GM21367 (cell line): Measurements from ENCODE around the gene POP5.
"Not testable (repeated sequence)": the region's sequence is repeated elsewhere in the genome, so short reads cannot be mapped to it uniquely, and the experiment has no call there.

Experiments
- ATAC-seq: cut with Tn5 transposase; IDR thresholded peaks from one replicate; pipeline ENCODE4 v1.9.1; 2021; ENCODE audit not compliant: unreplicated experiment

POP5 gene

DNA sequence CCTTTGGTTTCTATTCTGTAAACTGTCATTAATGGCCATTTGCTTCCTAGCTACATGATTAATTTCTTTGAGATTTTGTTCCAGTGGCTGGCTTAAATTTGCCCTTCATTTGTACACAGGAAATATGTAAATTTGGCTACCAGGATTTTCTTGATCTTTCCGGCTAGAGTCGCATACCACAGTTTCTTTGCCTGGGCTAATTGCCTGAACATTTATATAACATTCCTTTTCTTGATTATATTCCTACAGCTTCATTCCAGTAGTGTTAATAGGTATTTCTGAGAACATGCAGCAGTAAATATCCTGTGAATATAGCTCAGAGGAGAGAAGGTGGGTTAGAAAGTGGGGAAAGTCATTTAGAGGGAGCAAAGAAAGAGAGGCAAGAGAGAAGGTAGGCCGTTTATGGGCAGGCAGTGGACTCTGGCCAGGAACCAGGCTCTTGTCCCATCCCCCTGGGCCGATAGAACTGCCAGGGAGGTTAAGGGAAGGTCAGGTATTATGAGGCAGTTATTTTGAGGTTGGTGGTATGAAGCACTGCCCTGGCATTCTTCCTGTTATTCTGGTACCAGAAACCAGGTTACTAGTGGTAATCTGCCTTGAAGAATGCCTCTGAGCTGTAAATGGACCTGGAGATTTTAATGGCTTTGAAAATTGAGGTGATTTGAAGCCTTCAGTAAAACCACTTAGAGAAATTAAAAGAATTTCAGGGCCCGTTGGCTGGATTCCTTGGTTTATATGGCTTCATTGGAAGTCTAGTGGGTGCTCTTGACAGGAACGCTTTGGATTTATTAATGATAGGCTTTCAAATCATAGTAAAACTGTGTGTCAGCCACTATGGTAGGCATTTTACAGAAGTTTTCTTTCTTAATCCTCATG is 42.7 kb downstream of the POP5 start:
- ATAC-seq, result no peak

DNA sequence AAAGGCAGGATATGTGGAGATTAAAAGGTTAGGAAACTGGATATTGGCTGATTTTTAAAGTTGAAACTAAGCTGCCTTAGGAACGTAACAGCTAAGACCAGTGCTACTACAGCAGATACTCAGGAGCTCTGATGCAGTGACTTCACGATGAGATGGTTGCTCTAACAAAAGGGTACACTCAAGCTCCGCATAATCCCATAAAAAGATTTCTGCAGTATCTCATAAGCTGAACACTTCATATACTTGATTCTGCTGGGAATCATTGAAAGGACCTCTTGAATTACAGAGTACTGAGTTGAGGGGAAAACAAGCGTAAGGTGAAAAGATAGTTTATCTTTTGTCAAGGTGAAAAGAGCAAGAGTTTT is 43.4 kb downstream of the POP5 start:
- no peak for ATAC-seq

DNA sequence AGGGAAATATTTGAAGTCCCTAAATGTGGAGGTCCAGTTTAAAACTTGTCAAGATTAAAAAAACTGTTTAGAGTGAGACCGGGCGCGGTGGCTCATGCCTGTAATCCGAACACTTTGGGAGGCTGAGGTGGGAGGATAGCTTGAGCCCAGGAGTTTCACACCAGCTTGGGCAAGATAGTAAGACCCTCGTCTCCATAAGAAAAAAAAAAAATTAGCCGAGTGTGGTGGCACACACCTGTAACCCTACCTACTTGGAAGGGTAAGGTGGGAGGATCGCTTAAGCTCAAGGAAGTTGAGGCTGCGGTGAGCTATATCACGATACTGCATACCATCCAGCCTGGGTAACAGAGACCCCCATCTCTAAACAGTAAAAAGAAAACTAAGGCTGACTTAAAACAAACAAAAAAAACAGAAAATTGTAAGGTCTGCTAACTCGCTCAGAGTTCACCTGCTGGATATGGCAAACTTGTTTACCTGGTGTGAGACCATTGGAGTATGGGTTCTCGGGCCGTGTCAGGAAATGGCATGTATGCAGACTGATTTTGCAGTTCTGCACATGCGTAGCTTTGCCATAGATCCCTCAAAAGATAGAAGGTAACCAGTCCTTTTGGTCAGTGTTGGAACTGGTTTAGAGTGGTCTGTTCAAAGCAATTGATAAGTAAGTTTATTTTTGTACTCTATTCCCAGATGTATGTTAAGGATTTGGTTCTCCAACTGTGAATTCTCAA is 45.0 kb downstream of the POP5 start:
- no peak for ATAC-seq

DNA sequence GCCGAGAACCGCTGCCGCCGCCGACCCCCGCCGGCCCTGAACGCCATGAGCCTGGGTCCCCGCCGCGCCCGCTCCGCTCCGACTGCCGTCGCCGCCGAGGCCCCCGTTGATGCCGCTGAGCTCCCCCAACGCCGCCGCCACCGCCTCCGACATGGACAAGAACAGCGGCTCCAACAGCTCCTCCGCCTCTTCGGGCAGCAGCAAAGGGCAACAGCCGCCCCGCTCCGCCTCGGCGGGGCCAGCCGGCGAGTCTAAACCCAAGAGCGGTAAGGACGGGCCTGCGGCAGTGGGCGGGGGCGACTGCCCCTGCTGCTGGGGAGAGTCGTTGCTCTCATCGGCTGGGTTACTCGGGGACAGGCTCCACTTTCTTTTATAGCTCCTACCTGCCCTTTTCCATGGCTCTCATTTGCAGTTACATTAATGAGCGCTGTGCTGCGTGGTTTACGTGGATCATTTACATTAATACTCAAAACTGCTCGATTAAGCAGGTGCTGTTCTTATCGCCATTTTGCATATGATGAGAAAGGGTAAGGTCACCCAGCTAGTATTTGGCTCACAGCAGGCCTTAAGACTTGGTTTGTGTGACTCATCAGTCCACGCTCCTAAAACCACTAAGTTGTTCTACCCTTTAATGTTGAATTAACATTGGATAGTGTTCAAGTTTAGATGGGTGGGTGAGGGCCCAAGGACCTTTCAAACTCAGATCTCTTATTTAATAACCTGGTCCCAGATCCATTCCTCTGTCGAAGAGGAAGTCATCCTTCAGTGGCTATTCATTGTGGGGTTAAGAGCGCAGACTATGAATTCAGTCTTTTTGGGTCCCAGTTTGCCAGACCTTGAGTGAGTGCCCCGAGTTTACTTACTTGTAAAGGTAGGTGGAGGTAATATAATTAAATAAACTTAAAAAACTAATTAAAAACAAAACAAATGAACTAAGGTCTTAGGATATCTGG is 46.2 kb downstream of the POP5 start:
- ATAC-seq, result peak; percentile 28

DNA sequence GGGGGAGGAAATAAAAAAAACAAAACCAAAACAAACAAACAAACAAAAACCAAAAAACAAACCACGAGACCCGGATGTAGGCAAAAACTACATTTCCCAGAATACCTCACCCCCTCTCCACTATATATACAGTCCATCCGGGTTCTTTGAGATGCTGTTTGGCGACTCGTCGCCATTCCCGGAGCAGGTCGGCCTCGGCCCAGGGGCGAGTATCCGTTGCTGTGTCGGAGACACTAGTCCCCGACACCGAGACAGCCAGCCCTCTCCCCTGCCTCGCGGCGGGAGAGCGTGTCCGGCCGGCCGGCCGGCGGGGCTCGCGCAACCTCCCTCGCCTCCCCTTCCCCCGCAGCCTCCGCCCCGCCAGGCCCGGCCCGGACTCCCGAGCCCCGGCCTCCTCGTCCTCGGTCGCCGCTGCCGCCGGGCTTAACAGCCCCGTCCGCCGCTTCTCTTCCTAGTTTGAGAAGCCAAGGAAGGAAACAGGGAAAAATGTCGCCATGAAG is 46.9 kb downstream of the POP5 start, which contains the start of gene RNF10:
TSS of gene RNF10 (plus strand) at position 154 of the 500 bp plus-strand sequence. CDS start 456 bp downstream, outside the sequence.
- ATAC-seq, result peak; percentile 60

DNA sequence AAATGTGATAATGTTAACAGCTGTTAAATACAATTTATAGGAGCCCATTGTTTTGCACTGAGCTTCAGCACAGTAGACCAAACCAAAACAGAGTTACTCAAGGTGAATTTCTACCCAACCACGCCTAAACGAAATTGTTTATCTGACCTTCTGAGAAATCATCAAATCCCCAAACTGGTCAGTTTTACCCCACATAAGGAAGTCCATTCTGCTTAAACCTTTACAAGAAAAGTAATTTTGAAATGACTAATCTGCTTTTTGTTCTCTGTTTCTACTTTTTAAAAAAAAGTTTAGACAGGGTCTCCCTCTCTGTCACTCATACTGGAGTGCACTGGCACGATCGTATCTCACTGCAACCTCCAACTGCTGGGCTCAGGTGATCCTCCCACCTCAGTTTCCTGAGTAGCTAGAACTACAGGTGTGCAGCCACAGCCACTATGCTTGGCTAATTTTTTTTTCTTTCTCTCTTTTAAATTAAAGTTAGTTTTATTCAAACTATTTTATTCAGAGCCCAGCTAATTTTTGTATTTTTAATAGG is 48.4 kb downstream of the POP5 start:
- no peak for ATAC-seq

GRCh38 chr12:120530418-120530761 is 50.8 kb downstream of the POP5 start:
- ATAC-seq, result not testable (repeated sequence)

GRCh38 chr12:120529641-120530417 is 51.4 kb downstream of the POP5 start:
- ATAC-seq, result no peak

- peak; percentile 74 for ATAC-seq
These were observed 52.2 kb downstream of the POP5 start, which contains the start of gene COQ5 for GRCh38 chr12:120528861-120529525. TSS of gene COQ5 (minus strand) at chr12:120529158. CDS start at chr12:120529141, 17 bp downstream.
